H1 (cell line): ENCODE data around the gene DICER1. TPM values are rescaled to one million over a fixed set of nuclear protein-coding genes. Genes with fewer than 3 reads are reported as not detected.

ENCODE experiments used
- BACH1 ChIP-seq: IDR thresholded peaks from 2 replicates; pipeline ENCODE4 v1.6.1; 2012; ENCODE audit warnings: low read length, improper control_type of control experiment
- PHF8 ChIP-seq: fragments of 200-600 bp; sonication (generic); conservative IDR thresholded peaks from 2 replicates; pipeline ENCODE4 v1.7.1; 2012; ENCODE audit warnings: low read depth, mild to moderate bottlenecking, inconsistent platforms, low read length, moderate library complexity
- RFX5 ChIP-seq: IDR thresholded peaks from 2 replicates; pipeline ENCODE4 v1.6.1; 2011; ENCODE audit warnings: low read depth, low read length, improper control_type of control experiment, borderline replicate concordance
- SIRT6 ChIP-seq: IDR thresholded peaks from one replicate; pipeline ENCODE4 v1.7.1; 2012; ENCODE audit warnings: low read length, inconsistent platforms
- TAF1 ChIP-seq: IDR thresholded peaks from 2 replicates; pipeline ENCODE4 v1.6.1; 2011; ENCODE audit warnings: mild to moderate bottlenecking, low read depth, low read length
- polyA plus RNA-seq, 7 experiments: library from polyadenylated mRNA; depleted of rRNA in 3 of 7; stranded (reverse) in 5 of 7; unstranded in 2 of 7; fragments of >200 nt in 5 of 7; fragments of 200-250 nt in 2 of 7; gene quantifications; 1 replicate in 5 of 7; 2 replicates in 1 of 7; 4 replicates in 1 of 7; pipeline versions ENCODE4 v1.2.1 to v1.2.3, GENCODE V29; 2011 to 2013; ENCODE audit warnings: missing spikeins in 2 of 7, mixed read lengths in 2 of 7
- total RNA-seq: library from RNA; stranded (reverse); fragmentation: NEBNext Ultra II Directional; extraction: Animal tissue kit (Norgen Biotek cat#: 25700); gene quantifications from 2 replicates; pipeline ENCODE4 v1.2.1, GENCODE V29; 2021

The DICER1 gene
- total and polyA plus RNA-seq, 2 of the 8 experiments (the other 6 are each of a cell fraction or from before 2014, with no cell fraction given): 11.9 to 61.8 TPM

DNA sequence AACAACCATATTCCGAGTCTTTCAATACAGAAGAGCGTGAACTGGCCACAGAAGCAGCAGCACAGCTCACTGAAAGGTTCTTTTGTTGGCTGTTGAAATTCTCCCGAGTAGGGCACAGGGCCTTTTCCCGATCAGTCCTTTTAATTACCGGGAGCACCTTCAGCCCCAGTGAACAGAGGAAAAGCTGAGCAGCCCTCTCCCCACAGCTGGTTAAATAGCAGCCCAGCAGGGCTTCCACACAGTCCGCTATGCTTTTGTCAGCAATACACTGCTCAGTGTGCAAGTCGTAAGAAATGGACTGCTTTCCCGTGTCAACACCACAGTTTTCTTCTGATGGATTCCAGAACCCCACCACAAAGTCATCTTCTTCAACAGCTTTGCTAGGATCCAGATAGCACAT is 61.3 kb downstream of the DICER1 start (continued):
- TF ChIP-seq BACH1 (no peak), RFX5 (no peak), SIRT6 (no peak), PHF8 (no peak), TAF1 (no peak)
